ENCODE measurements around the gene PIK3R1. TPM values are rescaled to one million over a fixed set of nuclear protein-coding genes. Genes with fewer than 3 reads are reported as not detected.
A peak's percentile ranks its signal among the peaks of the same experiment; 100 is the strongest.

The PIK3R1 gene
- total and polyA plus RNA-seq, 4 experiments from 2014 or later, result 92.6 to 152 (median 125) TPM

- H3K4me3 Mint-ChIP-seq, result peak overlapping the region in 2 of 8 donors; percentile 21 to 53
- no peak overlapping the region for H3K27ac ChIP-seq (ENCODE audit: low read depth, low read length)
- no peaks in the 10 kb centered on the region for H3K27me3 Mint-ChIP-seq
- ChIA-PET CTCF (ENCODE audit: partially characterized antibody) (interaction anchor here (0.6 to 9.6 kb wide), 6 partner anchors 8 to 1058 kb away, joined by 3 to 124 read pairs (median 6); no protein-coding TSS in a partner anchor), POLR2A (ENCODE audit: partially characterized antibody) (interaction anchor here (1.3 to 12.9 kb wide), 4 partner anchors 9 to 51 kb away, joined by 4 to 179 read pairs (median 40); partner anchors contain the start of gene PIK3R1)
- H3K4me1 Mint-ChIP-seq, result peaks cover 74 to 93% (median 82%) of the 10 kb centered on the region in 4 donors
- peaks cover 93% of the 10 kb centered on the region for H3K4me1 ChIP-seq (ENCODE audit: insufficient read depth, low read length)
- peak overlapping the region in 6 of 7 donors; percentile 72 to 94 (median 82) for H3K27ac Mint-ChIP-seq
- H3K9me3 Mint-ChIP-seq, result no peaks in the 10 kb centered on the region
- no peak for DNase-seq
- H3K4me3 ChIP-seq (ENCODE audit: low read length in 2 of 2), result no peak overlapping the region
- intact Hi-C loops (cut with micrococcal nuclease), result no loop called here
- H3K27me3 ChIP-seq (ENCODE audit: insufficient read depth, low read length), result no peaks in the 10 kb centered on the region
- peaks cover 0 to 3% of the 10 kb centered on the region in 2 donors for H3K36me3 Mint-ChIP-seq
- no peaks in the 10 kb centered on the region for H3K9me3 ChIP-seq (ENCODE audit: control insufficient read depth in 1 of 2, low read length in 2 of 2)
- H3K36me3 ChIP-seq (ENCODE audit: insufficient read depth, low read length), result no peaks in the 10 kb centered on the region
Measured at GRCh38 chr5:68266457-68266856, 50.9 kb downstream of the PIK3R1 start.

DNA sequence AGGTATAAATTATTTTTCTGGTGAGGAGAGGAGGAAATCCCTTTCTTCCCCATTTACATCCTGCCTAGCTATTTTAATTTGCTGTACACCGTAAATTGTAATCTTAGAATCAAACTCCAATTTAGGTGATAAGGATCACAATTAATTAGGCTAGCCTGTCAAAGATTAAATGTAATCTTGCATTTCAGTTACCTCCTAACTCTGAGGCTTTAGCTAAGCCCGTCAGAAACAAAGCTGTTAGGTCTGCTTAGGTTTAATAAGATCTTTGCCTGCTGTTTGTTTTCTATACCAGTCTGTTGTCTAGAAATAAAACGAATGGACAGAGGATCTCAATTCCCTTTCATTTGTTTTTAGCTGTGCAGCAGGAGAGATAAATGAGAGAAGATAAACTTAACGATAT lies 51.5 kb downstream of the PIK3R1 start:
- no peak overlapping the region for H3K27ac ChIP-seq (ENCODE audit: low read depth, low read length)
- POLR2A ChIA-PET (ENCODE audit: partially characterized antibody), result interaction anchor here (0.5 to 12.9 kb wide), 6 partner anchors 9 to 1061 kb away, joined by 3 to 179 read pairs (median 8); partner anchors contain the start of gene PIK3R1
- intact Hi-C loops (cut with micrococcal nuclease), result loop anchor here (1.0 kb wide), 1 partner anchor 8 kb away; no protein-coding TSS in a partner anchor

GRCh38 chr5:68268101-68268851 lies 52.7 kb downstream of the PIK3R1 start:
- intact Hi-C loops (cut with micrococcal nuclease), result loop anchor here (2.0 kb wide), 1 partner anchor 13 kb away; no protein-coding TSS in a partner anchor
- DNase-seq, result no peak
- H3K27ac Mint-ChIP-seq, result peak overlapping the region; percentile 62 to 96 (median 83)
- peaks cover 73 to 96% (median 84%) of the 10 kb centered on the region in 4 donors for H3K4me1 Mint-ChIP-seq
- ChIA-PET POLR2A (ENCODE audit: partially characterized antibody) (interaction anchor here (1.0 to 12.9 kb wide), 6 partner anchors 12 to 1101 kb away, joined by 3 to 179 read pairs (median 8); partner anchors contain the start of gene PIK3R1), CTCF (ENCODE audit: partially characterized antibody) (interaction anchor here (0.6 to 9.6 kb wide), 10 partner anchors 10 to 1022 kb away, joined by 3 to 124 read pairs (median 6); partner anchors contain the start of gene PIK3R1)
- no peaks in the 10 kb centered on the region for H3K9me3 Mint-ChIP-seq
- Histone ChIP-seq H3K4me3 (ENCODE audit: low read length in 2 of 2) (no peak overlapping the region), H3K27me3 (ENCODE audit: insufficient read depth, low read length) (no peaks in the 10 kb centered on the region), H3K4me1 (ENCODE audit: insufficient read depth, low read length) (peaks cover 99% of the 10 kb centered on the region), H3K36me3 (ENCODE audit: insufficient read depth, low read length) (no peaks in the 10 kb centered on the region), H3K9me3 (ENCODE audit: control insufficient read depth in 1 of 2, low read length in 2 of 2) (no peaks in the 10 kb centered on the region), H3K27ac (ENCODE audit: low read depth, low read length) (peak overlapping the region; percentile 22)
- peaks cover under 1 to 3% of the 10 kb centered on the region in 2 donors for H3K36me3 Mint-ChIP-seq
- H3K4me3 Mint-ChIP-seq, result peak overlapping the region; percentile 4 to 90 (median 72)
- no peaks in the 10 kb centered on the region for H3K27me3 Mint-ChIP-seq

More for the DNA sequence above, 51.5 kb downstream of the PIK3R1 start:
- Mint-ChIP-seq H3K4me1 (peaks cover 72 to 91% (median 80%) of the 10 kb centered on the region in 4 donors), H3K27me3 (no peaks in the 10 kb centered on the region), H3K9me3 (no peaks in the 10 kb centered on the region), H3K27ac (peak overlapping the region; percentile 23 to 94 (median 80)), H3K36me3 (peaks cover 0 to 3% of the 10 kb centered on the region in 2 donors), H3K4me3 (peak overlapping the region in 6 of 8 donors; percentile 8 to 81 (median 25))
- H3K4me1 ChIP-seq (ENCODE audit: insufficient read depth, low read length), result peaks cover 93% of the 10 kb centered on the region
- CTCF ChIA-PET (ENCODE audit: partially characterized antibody), result interaction anchor here (0.6 to 9.6 kb wide), 9 partner anchors 9 to 1059 kb away, joined by 3 to 124 read pairs (median 9); partner anchors contain the start of gene PIK3R1
- no peak overlapping the region for H3K4me3 ChIP-seq (ENCODE audit: low read length in 2 of 2)
- H3K27me3 ChIP-seq (ENCODE audit: insufficient read depth, low read length), result no peaks in the 10 kb centered on the region
- H3K9me3 ChIP-seq (ENCODE audit: control insufficient read depth in 1 of 2, low read length in 2 of 2), result no peaks in the 10 kb centered on the region
- DNase-seq, result no peak
- H3K36me3 ChIP-seq (ENCODE audit: insufficient read depth, low read length), result no peaks in the 10 kb centered on the region

DNA sequence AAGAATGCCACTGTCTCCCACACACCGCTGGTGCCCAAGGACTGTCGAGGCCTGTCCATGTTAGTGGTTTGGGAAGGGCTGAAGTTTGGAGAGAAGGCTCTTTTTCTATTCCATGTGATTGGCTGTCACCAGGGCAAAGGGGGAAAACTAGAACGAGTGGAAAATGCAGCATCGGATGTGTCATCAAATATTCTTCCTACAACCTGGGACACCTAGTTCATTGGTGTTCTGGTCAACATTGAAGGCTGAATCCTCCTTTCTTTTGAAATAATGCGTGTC lies 53.2 kb downstream of the PIK3R1 start:
- peaks cover 2% of the 10 kb centered on the region for H3K36me3 ChIP-seq (ENCODE audit: insufficient read depth, low read length)
- no peaks in the 10 kb centered on the region for H3K27me3 ChIP-seq (ENCODE audit: insufficient read depth, low read length)
- H3K36me3 Mint-ChIP-seq, result peaks cover 5 to 6% of the 10 kb centered on the region in 2 donors
- H3K9me3 ChIP-seq (ENCODE audit: control insufficient read depth in 1 of 2, low read length in 2 of 2), result no peaks in the 10 kb centered on the region
- H3K27ac Mint-ChIP-seq, result peak overlapping the region; percentile 62 to 96 (median 83)
- H3K4me1 ChIP-seq (ENCODE audit: insufficient read depth, low read length), result peaks cover 99% of the 10 kb centered on the region
- POLR2A ChIA-PET (ENCODE audit: partially characterized antibody), result interaction anchor here (1.3 to 12.9 kb wide), 4 partner anchors 13 to 1102 kb away, joined by 3 to 179 read pairs (median 36); partner anchors contain the start of gene PIK3R1
- no peaks in the 10 kb centered on the region for H3K9me3 Mint-ChIP-seq
- peaks cover 74 to 96% (median 84%) of the 10 kb centered on the region in 4 donors for H3K4me1 Mint-ChIP-seq
- H3K27me3 Mint-ChIP-seq, result no peaks in the 10 kb centered on the region
- no peak for DNase-seq
- H3K4me3 Mint-ChIP-seq, result peak overlapping the region; percentile 4 to 90 (median 72)
- peak overlapping the region; percentile 22 for H3K27ac ChIP-seq (ENCODE audit: low read depth, low read length)
- CTCF ChIA-PET (ENCODE audit: partially characterized antibody), result interaction anchor here (1.0 to 9.6 kb wide), 5 partner anchors 10 to 754 kb away, joined by 3 to 124 read pairs (median 53); partner anchors contain the start of gene PIK3R1
- H3K4me3 ChIP-seq (ENCODE audit: low read length in 2 of 2), result no peak overlapping the region
- intact Hi-C loops (cut with micrococcal nuclease), result loop anchor here (2.0 kb wide), 1 partner anchor 14 kb away; no protein-coding TSS in a partner anchor

DNA sequence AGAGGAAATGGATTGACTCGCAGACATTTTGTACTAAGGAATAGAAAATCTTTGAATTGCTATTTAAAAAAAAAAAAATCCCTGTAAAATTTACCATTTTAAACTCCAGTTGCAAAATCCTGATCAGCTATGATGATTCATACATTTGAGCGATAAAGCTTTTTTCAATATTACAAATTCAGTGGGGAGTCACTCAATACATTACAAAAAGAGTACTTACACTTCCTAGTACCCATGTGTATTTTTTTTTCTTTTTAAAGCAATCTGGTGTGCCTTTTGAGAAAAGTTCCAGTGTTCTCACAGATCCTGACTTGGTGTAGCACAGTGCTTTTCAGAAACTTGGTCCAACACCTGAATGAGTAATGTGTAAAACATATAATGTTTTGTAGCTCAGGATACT lies 54.3 kb downstream of the PIK3R1 start:
- peaks cover 99% of the 10 kb centered on the region for H3K4me1 ChIP-seq (ENCODE audit: insufficient read depth, low read length)
- DNase-seq, result no peak
- peaks cover 15 to 16% of the 10 kb centered on the region in 2 donors for H3K36me3 Mint-ChIP-seq
- no peaks in the 10 kb centered on the region for H3K9me3 ChIP-seq (ENCODE audit: control insufficient read depth in 1 of 2, low read length in 2 of 2)
- no peaks in the 10 kb centered on the region for H3K9me3 Mint-ChIP-seq
- H3K4me1 Mint-ChIP-seq, result peaks cover 74 to 96% (median 84%) of the 10 kb centered on the region in 4 donors
- intact Hi-C loops (cut with micrococcal nuclease), result loop anchor here (2.0 to 5.0 kb wide), 2 partner anchors 15 to 33 kb away; no protein-coding TSS in a partner anchor
- H3K27ac Mint-ChIP-seq, result peak overlapping the region in 5 of 7 donors; percentile 11 to 66 (median 40)
- peaks cover 10% of the 10 kb centered on the region for H3K36me3 ChIP-seq (ENCODE audit: insufficient read depth, low read length)
- peak overlapping the region in 5 of 8 donors; percentile 16 to 87 (median 41) for H3K4me3 Mint-ChIP-seq
- H3K27me3 Mint-ChIP-seq, result no peaks in the 10 kb centered on the region
- no peak overlapping the region for H3K4me3 ChIP-seq (ENCODE audit: low read length in 2 of 2)
- H3K27ac ChIP-seq (ENCODE audit: low read depth, low read length), result no peak overlapping the region
- ChIA-PET POLR2A (ENCODE audit: partially characterized antibody) (interaction anchor here (0.7 to 12.9 kb wide), 8 partner anchors 10 to 1103 kb away, joined by 3 to 179 read pairs (median 5); partner anchors contain the start of gene PIK3R1), CTCF (ENCODE audit: partially characterized antibody) (interaction anchor here (1.0 to 9.6 kb wide), 7 partner anchors 11 to 1024 kb away, joined by 3 to 124 read pairs (median 17); partner anchors contain the start of gene PIK3R1)
- no peaks in the 10 kb centered on the region for H3K27me3 ChIP-seq (ENCODE audit: insufficient read depth, low read length)

DNA sequence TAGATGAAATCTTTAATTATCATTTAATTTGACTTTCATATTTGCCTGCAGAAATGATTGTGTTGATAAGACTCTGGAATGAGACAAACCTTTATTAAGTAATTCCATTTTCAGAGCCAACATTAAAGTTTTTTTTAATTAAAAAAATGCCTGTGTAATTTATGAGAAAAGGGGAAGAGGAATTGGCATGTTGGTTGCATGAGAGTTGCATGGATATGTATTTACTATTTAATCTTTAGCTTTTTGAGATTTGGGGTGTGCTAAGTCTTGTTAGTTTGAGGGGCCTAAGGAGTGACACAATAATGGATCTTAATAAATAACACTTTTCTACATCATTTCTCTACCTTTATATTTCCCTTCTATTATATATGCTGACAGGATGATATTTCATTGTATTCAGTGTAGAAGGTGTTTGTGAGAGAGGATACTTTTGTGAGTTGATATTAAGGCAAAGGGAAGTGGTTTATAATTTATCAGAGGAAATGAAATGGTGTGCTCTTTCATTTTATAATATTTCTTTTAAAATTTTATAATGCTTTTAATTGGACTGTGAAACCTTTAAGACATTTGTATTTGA lies 54.9 kb downstream of the PIK3R1 start:
- Mint-ChIP-seq H3K4me3 (peak overlapping the region; percentile 9 to 87 (median 56)), H3K27me3 (no peaks in the 10 kb centered on the region), H3K36me3 (peaks cover 17 to 23% of the 10 kb centered on the region in 2 donors), H3K4me1 (peaks cover 73 to 96% (median 83%) of the 10 kb centered on the region in 4 donors), H3K9me3 (peaks cover 0 to 2% (median 0%) of the 10 kb centered on the region in 8 donors), H3K27ac (peak overlapping the region; percentile 16 to 88 (median 64))
- peaks cover 10% of the 10 kb centered on the region for H3K36me3 ChIP-seq (ENCODE audit: insufficient read depth, low read length)
- no peaks in the 10 kb centered on the region for H3K9me3 ChIP-seq (ENCODE audit: control insufficient read depth in 1 of 2, low read length in 2 of 2)
- DNase-seq, result no peak
- POLR2A ChIA-PET (ENCODE audit: partially characterized antibody), result interaction anchor here (1.3 to 12.9 kb wide), 6 partner anchors 10 to 1103 kb away, joined by 3 to 179 read pairs (median 19); partner anchors contain the start of gene PIK3R1
- intact Hi-C loops (cut with micrococcal nuclease), result loop anchor here (5.0 kb wide), 1 partner anchor 33 kb away; no protein-coding TSS in a partner anchor
- CTCF ChIA-PET (ENCODE audit: partially characterized antibody), result interaction anchor here (1.1 to 9.6 kb wide), 10 partner anchors 10 to 1063 kb away, joined by 3 to 124 read pairs (median 23); partner anchors contain the start of gene PIK3R1
- H3K27me3 ChIP-seq (ENCODE audit: insufficient read depth, low read length), result no peaks in the 10 kb centered on the region
- H3K4me3 ChIP-seq (ENCODE audit: low read length in 2 of 2), result no peak overlapping the region
- no peak overlapping the region for H3K27ac ChIP-seq (ENCODE audit: low read depth, low read length)
- peaks cover 97% of the 10 kb centered on the region for H3K4me1 ChIP-seq (ENCODE audit: insufficient read depth, low read length)

Data from CD4-positive, alpha-beta memory T cell (primary cell).